Left lung (tissue), 10 donors: Measurements from ENCODE around the gene ALG13. TPM values are rescaled to one million over a fixed set of nuclear protein-coding genes. Genes with fewer than 3 reads are reported as not detected.

Experiments used
- ATAC-seq: fragments of 200-7000 bp; cut with Tn5 transposase; one replicate; pipeline ENCODE4 v1.9.1; 2020; ENCODE audit warnings: moderate library complexity
- DNase-seq, 4 donors: peaks; one replicate each; pipeline ENCODE4 v3.0.0-alpha.2; 2013 to 2020
- H3K27ac ChIP-seq, 2 donors: fragments of 200-600 bp; sonication (generic) in 1 of 2; one replicate each; pipeline versions ENCODE4 v1.5.0 to v1.8.0; 2020 to 2021
- H3K27me3 ChIP-seq, 2 donors: fragments of 200-600 bp; sonication (generic) in 1 of 2; one replicate each; pipeline versions ENCODE4 v1.5.0 to v1.8.0; 2020 to 2021
- H3K36me3 ChIP-seq, 2 donors: fragments of 200-600 bp; sonication (generic) in 1 of 2; one replicate each; pipeline versions ENCODE4 v1.5.0 to v1.8.0; 2020 to 2021
- H3K4me1 ChIP-seq, 2 donors: fragments of 200-600 bp; one replicate each; pipeline ENCODE4 v1.8.0; 2021
- H3K4me3 ChIP-seq, 2 donors: fragments of 200-600 bp; sonication (generic) in 1 of 2; one replicate each; pipeline versions ENCODE4 v1.5.0 to v1.8.0; 2020 to 2021; ENCODE audit warnings: mild to moderate bottlenecking in 1 of 2
- H3K9me3 ChIP-seq, 2 donors: fragments of 200-600 bp; sonication (generic) in 1 of 2; one replicate each; pipeline versions ENCODE4 v1.5.0 to v1.8.0; 2020 to 2021
- intact Hi-C, 2 donors: fragments of 100-400 bp; cut with DNase I; formaldehyde crosslinking; loops; one replicate each; pipeline versions ENCODE4 v1.11.2 to v1.14.2; 2022
- polyA plus RNA-seq, 6 donors: library from polyadenylated mRNA; unstranded; fragments of 120-200 nt; gene quantifications; one replicate each; pipeline ENCODE4 v1.2.1, GENCODE V29; 2013; ENCODE audit not compliant: insufficient read length in 6 of 6
- total RNA-seq, 2 donors: library from RNA; stranded (reverse); fragmentation: NEBNext Ultra II Directional; extraction: Animal tissue kit (Norgen Biotek cat#: 25700); gene quantifications; one replicate each; pipeline ENCODE4 v1.2.1, GENCODE V29; 2021
- TF ChIP-seq, protein P1 (sequence below), 2 donors: fragments of 200-600 bp; sonication (generic) in 1 of 2; IDR thresholded peaks; one replicate each; pipeline versions ENCODE4 v1.5.0 to v1.8.0; 2021; ENCODE audit warnings: antibody characterized with exemption in 2 of 2
- donor health status: DM: no; HTN: yes; CAD: no.
- donor health status: DM: no; HTN: no; CAD: no.

ALG13 gene
- total and polyA plus RNA-seq, 8 donors = 42.4 to 69.6 (median 60.6) TPM

DNA sequence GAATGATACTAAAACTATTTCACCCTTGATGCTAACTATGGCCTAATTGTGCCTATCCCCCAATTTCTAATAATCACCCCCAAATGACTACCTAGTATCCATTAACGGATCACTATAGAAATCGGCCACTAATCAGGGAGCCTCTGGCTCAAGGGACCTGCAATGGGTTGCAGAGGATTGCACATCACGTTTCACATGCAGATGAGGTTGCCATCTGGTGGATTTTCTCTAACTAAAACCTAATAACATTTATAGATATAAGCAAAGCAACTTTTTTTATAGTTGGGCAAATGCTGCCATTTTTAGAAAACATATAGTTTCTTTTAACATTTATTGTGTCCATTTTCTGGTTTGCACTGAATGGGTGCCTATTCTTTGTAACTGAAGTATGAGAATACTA lies 28.3 kb upstream of the ALG13 start:
- no peak for ATAC-seq
- no peak for DNase-seq
- Histone ChIP-seq H3K27me3 (peaks cover 0 to 3% of the 10 kb centered on the region in 2 donors), H3K4me1 (no peaks in the 10 kb centered on the region), H3K27ac (no peak overlapping the region), H3K9me3 (no peaks in the 10 kb centered on the region), H3K4me3 (no peak overlapping the region), H3K36me3 (no peaks in the 10 kb centered on the region)
- intact Hi-C loops = no loop called here
- TF ChIP-seq, protein P1, sequence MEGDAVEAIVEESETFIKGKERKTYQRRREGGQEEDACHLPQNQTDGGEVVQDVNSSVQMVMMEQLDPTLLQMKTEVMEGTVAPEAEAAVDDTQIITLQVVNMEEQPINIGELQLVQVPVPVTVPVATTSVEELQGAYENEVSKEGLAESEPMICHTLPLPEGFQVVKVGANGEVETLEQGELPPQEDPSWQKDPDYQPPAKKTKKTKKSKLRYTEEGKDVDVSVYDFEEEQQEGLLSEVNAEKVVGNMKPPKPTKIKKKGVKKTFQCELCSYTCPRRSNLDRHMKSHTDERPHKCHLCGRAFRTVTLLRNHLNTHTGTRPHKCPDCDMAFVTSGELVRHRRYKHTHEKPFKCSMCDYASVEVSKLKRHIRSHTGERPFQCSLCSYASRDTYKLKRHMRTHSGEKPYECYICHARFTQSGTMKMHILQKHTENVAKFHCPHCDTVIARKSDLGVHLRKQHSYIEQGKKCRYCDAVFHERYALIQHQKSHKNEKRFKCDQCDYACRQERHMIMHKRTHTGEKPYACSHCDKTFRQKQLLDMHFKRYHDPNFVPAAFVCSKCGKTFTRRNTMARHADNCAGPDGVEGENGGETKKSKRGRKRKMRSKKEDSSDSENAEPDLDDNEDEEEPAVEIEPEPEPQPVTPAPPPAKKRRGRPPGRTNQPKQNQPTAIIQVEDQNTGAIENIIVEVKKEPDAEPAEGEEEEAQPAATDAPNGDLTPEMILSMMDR (IDR thresholded peaks at IDR 0.05) = no peak

DNA sequence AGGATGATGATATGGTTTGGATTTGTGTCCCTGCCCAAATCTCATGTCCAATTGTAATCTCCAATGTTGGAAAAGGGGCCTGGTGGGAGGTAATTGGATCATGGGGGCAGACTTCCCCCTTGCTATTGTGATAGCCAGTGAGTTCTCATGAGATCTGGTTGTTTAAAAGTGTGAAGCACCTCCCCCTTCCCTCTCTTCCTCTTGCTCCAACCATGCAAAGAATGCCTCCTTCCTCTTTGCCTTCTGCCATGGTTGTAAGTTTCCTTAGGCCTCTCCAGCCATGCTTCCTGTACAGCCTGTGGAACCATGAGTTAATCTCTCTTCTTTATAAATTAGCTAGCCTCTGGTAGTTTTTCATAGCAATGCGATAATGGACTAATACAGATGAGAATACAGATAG lies 19.7 kb upstream of the ALG13 start:
- ATAC-seq (no peak), DNase-seq (no peak)
- Histone ChIP-seq H3K36me3 (no peaks in the 10 kb centered on the region), H3K4me3 (no peak overlapping the region), H3K27ac (no peak overlapping the region), H3K27me3 (peaks cover 0 to 9% of the 10 kb centered on the region in 2 donors), H3K4me1 (no peaks in the 10 kb centered on the region), H3K9me3 (no peaks in the 10 kb centered on the region)
- TF ChIP-seq, protein P1 (IDR thresholded peaks at IDR 0.05) = no peak
- intact Hi-C loops = no loop called here

DNA sequence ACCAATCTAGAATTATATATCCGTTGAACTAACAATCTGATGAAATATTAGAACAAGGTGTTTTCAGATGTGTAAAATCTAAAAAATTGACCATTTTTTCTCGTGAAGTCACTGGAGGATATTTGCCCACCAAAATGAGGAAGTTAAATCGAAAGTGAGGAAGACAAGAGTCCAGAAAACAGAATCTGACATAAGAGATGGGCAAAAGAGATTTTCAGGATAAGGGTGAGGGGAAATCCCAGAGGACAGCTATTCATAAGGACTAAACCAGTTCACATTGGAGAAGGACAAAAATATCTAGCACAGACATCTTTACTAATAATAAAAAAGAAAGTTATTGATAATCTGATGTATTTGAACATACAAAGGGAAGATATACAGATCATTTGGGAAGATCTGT lies 18.7 kb upstream of the ALG13 start:
- no peak for ATAC-seq
- intact Hi-C loops = no loop called here
- H3K4me3 ChIP-seq = no peak overlapping the region
- H3K27me3 ChIP-seq = peaks cover 0 to 6% of the 10 kb centered on the region in 2 donors
- no peaks in the 10 kb centered on the region for H3K36me3 ChIP-seq
- H3K4me1 ChIP-seq = no peaks in the 10 kb centered on the region
- no peaks in the 10 kb centered on the region for H3K9me3 ChIP-seq
- no peak overlapping the region for H3K27ac ChIP-seq
- TF ChIP-seq, protein P1 (IDR thresholded peaks at IDR 0.05) = no peak
- DNase-seq = no peak

DNA sequence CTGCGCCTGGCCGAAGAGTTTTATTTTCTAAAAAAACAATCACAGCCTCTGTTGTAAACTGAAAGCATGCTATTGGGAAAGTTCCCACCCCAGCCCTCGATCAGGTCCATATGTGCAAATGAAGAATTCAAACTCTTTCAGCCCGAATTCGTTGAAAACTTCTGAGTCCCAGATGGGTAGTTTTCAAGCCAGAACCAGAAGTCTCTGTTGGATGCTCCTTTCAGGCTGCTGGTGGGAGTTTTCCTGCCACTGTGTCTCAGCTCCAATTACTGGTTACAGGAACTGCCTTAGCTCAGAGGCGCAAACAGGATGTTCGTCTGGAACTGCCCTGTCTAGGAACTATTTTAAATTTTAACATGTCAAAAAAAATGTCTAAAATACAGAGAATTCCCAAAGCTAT lies 9.3 kb upstream of the ALG13 start:
- H3K9me3 ChIP-seq = no peaks in the 10 kb centered on the region
- H3K27ac ChIP-seq = no peak overlapping the region

DNA sequence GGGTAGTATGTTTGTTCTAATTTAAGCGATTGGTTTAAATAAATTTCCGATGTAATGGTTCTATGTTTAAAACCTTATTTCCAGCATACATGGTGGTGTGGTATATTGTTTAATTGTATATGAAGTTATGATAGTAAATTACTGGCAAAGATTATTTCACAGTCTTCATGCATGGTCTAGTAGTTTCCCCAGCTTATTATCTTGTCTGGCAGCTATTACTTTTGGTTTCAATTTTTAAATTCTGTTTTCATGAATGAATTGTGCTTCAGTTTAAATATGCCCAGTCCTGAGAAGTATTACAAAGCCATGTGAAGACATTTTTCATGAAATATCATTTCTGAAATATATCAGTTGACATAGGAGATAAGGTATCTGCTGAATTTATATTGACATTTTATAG lies 6.3 kb downstream of the ALG13 start:
- Histone ChIP-seq H3K36me3 (peaks cover 0 to 37% of the 10 kb centered on the region in 2 donors), H3K4me1 (peaks cover 2 to 3% of the 10 kb centered on the region in 2 donors)
- ATAC-seq = no peak

More for the DNA sequence above, 9.3 kb upstream of the ALG13 start:
- ATAC-seq (no peak), DNase-seq (no peak)
- no peaks in the 10 kb centered on the region for H3K4me1 ChIP-seq
- no peak overlapping the region for H3K4me3 ChIP-seq
- H3K27me3 ChIP-seq = peaks cover 0 to 17% of the 10 kb centered on the region in 2 donors
- TF ChIP-seq, protein P1 (IDR thresholded peaks at IDR 0.05) = no peak
- H3K36me3 ChIP-seq = no peaks in the 10 kb centered on the region
- intact Hi-C loops = no loop called here

More for the DNA sequence above, 6.3 kb downstream of the ALG13 start:
- H3K4me3 ChIP-seq = no peak overlapping the region
- DNase-seq = no peak
- no peak overlapping the region for H3K27ac ChIP-seq
- TF ChIP-seq, protein P1 (IDR thresholded peaks at IDR 0.05) = no peak
- H3K27me3 ChIP-seq = peaks cover 0 to 3% of the 10 kb centered on the region in 2 donors
- intact Hi-C loops = no loop called here
- H3K9me3 ChIP-seq = no peaks in the 10 kb centered on the region
